Head of caudate nucleus (tissue), 42 donors: ENCODE data around the gene XPNPEP1.

Experiments used
- DNase-seq, 42 donors: peaks; one replicate each; pipeline versions ENCODE4 v3.0.0 to v3.0.0-alpha.2; 2020 to 2021; ENCODE audit warnings: mixed read lengths in 7 of 42
- intact Hi-C: fragments of 100-400 bp; cut with DNase I; formaldehyde crosslinking; loops from one replicate; pipeline ENCODE4 v1.15.0; 2022

XPNPEP1 gene

GRCh38 chr10:109851616-109852474, 71.5 kb downstream of the XPNPEP1 start:
- intact Hi-C loops = no loop called here
- DNase-seq = peak in 2 of 42 donors; percentile 1 to 31

GRCh38 chr10:109846832-109847231, 76.5 kb downstream of the XPNPEP1 start:
- no peak for DNase-seq
- intact Hi-C loops = no loop called here

DNA sequence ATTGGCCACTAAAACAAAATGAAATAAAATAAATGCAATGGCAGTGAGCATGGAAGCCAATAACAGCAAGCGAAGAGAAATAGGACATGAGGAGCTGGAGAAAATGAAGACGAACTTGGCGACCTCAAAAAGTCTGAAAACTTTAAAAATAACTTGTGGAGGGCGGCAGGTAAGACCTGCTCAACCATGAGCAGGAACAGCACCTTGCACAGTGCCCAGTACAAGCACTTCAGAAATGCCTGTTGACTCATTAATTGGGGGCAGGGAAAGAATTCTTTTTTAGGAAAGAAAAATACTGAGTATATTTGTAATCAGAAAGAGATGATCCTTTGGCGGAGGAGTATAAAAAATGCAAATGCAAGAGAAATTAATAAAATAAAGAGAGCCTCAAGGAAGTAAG, 78.0 kb downstream of the XPNPEP1 start:
- no peak for DNase-seq
- intact Hi-C loops = no loop called here

- intact Hi-C loops = no loop called here
- DNase-seq = no peak
These were observed 84.6 kb downstream of the XPNPEP1 start for GRCh38 chr10:109838592-109839244.

DNA sequence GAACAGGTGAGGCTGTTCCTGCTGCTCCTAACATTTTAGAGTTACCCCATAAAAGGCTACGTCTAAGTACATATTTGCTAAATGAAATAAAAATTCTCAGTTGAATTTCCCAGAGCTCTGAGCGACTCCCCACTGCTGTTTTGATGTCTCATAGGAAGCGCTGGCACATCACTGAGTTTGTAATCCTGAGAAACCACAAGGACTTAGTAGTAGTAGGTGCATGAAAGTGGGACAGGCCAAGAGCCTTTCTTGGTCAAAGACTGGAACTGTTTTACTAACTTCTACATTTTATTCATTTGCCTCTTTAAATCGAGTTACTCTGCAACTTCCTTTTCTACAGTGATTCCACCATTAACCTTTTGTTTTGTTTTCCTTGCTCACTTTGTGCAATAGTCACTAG, 85.9 kb downstream of the XPNPEP1 start:
- DNase-seq = no peak
- intact Hi-C loops = no loop called here

GRCh38 chr10:109835257-109835656, 88.1 kb downstream of the XPNPEP1 start:
- DNase-seq = no peak

GRCh38 chr10:109831846-109832245, 91.5 kb downstream of the XPNPEP1 start:
- intact Hi-C loops = no loop called here
- DNase-seq = no peak

More at GRCh38 chr10:109835257-109835656, 88.1 kb downstream of the XPNPEP1 start:
- intact Hi-C loops = no loop called here

DNA sequence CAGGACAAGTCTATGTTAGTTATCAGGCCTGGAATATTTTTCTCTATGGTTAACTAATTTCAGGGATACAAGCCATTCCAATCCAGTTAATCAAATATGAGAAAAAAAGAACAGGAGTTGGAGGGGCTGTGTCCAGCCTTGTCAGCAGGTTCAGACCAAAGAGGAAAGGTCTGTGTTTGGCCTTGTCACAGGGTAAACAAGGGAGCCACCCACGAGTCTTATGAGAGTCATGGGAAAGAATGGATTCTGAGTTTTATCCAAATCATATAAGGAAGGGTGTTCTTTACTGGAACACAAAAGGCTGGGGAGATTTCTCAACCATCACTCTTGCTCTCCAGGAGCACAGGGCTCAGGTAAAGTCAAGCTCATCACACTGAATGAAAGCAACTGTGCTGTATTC, 99.1 kb downstream of the XPNPEP1 start:
- intact Hi-C loops = no loop called here
- no peak for DNase-seq

- DNase-seq = no peak
- intact Hi-C loops = no loop called here
These were observed 100.1 kb downstream of the XPNPEP1 start for GRCh38 chr10:109823196-109823595.

- intact Hi-C loops = no loop called here
- no peak for DNase-seq
These were observed 101.6 kb downstream of the XPNPEP1 start for GRCh38 chr10:109821672-109822071.

- DNase-seq = no peak
- intact Hi-C loops = no loop called here
These were observed 102.5 kb downstream of the XPNPEP1 start for GRCh38 chr10:109820620-109821405.

DNA sequence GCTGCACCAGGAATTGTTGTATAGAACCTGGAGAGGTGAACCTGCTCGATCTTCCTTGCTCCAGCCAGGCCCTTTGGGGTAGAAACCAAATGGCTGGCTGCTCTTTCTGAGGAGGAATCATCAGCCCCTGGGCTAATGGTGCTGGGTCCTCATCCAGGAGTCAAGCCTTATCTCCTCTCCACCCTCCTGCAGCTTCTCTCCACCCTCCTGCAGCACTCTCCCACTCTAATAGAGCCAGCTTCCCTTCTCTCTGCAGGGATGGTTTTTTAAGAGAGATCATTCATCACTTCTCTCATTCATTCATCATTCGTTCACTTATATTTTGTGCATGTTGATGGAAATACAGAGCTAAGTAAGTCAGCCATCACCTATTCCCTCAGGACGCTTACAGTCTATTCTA, 103.5 kb downstream of the XPNPEP1 start:
- intact Hi-C loops = no loop called here
- DNase-seq = no peak
